A204.1 (cell line): ENCODE data around the gene KRTAP10-9.
"Not testable (repeated sequence)": the region's sequence is repeated elsewhere in the genome, so short reads cannot be mapped to it uniquely, and the experiment has no call there.

Experiments used
- FAIRE-seq: peaks from 2 replicates; lab custom pipeline; 2012; peaks lifted over from hg19 to GRCh38; lab: Jason Lieb, UNC

Gene KRTAP10-9

GRCh38 chr21:44626673-44627143, at the start of gene KRTAP10-9:
KRTAP10-9 (plus strand) TSS chr21:44627093; CDS start chr21:44627172, 79 bp downstream.
- no peak for FAIRE-seq

- FAIRE-seq = no peak
These were observed 48.4 kb upstream of the KRTAP10-9 start for GRCh38 chr21:44578371-44579055.

GRCh38 chr21:44579056-44579832, 47.6 kb upstream of the KRTAP10-9 start:
- FAIRE-seq = no peak

GRCh38 chr21:44579833-44580144, 47.1 kb upstream of the KRTAP10-9 start:
- FAIRE-seq = no peak

GRCh38 chr21:44580231-44580821, 46.6 kb upstream of the KRTAP10-9 start, which contains the start of gene KRTAP10-5:
KRTAP10-5 (minus strand) TSS chr21:44580604; CDS start chr21:44580578, 26 bp downstream.
- FAIRE-seq = not testable (repeated sequence)

- no peak for FAIRE-seq
These were observed 45.7 kb upstream of the KRTAP10-9 start for GRCh38 chr21:44581158-44581557.

- FAIRE-seq = no peak
These were observed 44.8 kb upstream of the KRTAP10-9 start for GRCh38 chr21:44582055-44582454.

GRCh38 chr21:44583089-44583799, 43.6 kb upstream of the KRTAP10-9 start:
- FAIRE-seq = no peak

- no peak for FAIRE-seq
These were observed 43.1 kb upstream of the KRTAP10-9 start for GRCh38 chr21:44583800-44584147.

- no peak for FAIRE-seq
These were observed 41.0 kb upstream of the KRTAP10-9 start for GRCh38 chr21:44585892-44586291.

GRCh38 chr21:44589094-44589493, 37.8 kb upstream of the KRTAP10-9 start:
- FAIRE-seq = no peak

GRCh38 chr21:44589586-44590305, 37.1 kb upstream of the KRTAP10-9 start:
- no peak for FAIRE-seq

- no peak for FAIRE-seq
These were observed 36.6 kb upstream of the KRTAP10-9 start for GRCh38 chr21:44590311-44590721.

GRCh38 chr21:44590897-44591800, 35.7 kb upstream of the KRTAP10-9 start:
- not testable (repeated sequence) for FAIRE-seq

- FAIRE-seq = not testable (repeated sequence)
These were observed 35.1 kb upstream of the KRTAP10-9 start for GRCh38 chr21:44591801-44592130.

- FAIRE-seq = no peak
These were observed 34.2 kb upstream of the KRTAP10-9 start, which contains the start of gene KRTAP10-6 for GRCh38 chr21:44592446-44593311. KRTAP10-6 (minus strand) TSS chr21:44592505; CDS start chr21:44592484, 21 bp downstream.

GRCh38 chr21:44593598-44594405, 33.1 kb upstream of the KRTAP10-9 start:
- no peak for FAIRE-seq

- FAIRE-seq = no peak
These were observed 32.4 kb upstream of the KRTAP10-9 start for GRCh38 chr21:44594406-44594916.

- FAIRE-seq = no peak
These were observed 31.4 kb upstream of the KRTAP10-9 start for GRCh38 chr21:44595524-44595923.
